HEK293 (cell line): ENCODE data around the gene RNF40.

Experiments
- GLIS1 ChIP-seq: fragments of 450-650 bp; formaldehyde crosslinking; IDR thresholded peaks from 2 replicates; pipeline ENCODE4 v1.5.1; 2016; ENCODE audit warnings: missing biosample characterization, missing genetic modification characterization
- HOXA7 ChIP-seq: sonication (generic); formaldehyde crosslinking; IDR thresholded peaks from 2 replicates; pipeline ENCODE4 v1.8.1; 2022; ENCODE audit warnings: missing genetic modification reagents, borderline replicate concordance
- MEIS1 ChIP-seq: sonication (generic); formaldehyde crosslinking; IDR thresholded peaks from 2 replicates; pipeline ENCODE4 v1.8.1; 2022; ENCODE audit warnings: missing genetic modification reagents, mild to moderate bottlenecking, borderline replicate concordance
- OVOL3 ChIP-seq: fragments of 450-650 bp; formaldehyde crosslinking; IDR thresholded peaks from 2 replicates; pipeline ENCODE4 v1.5.1; 2016; ENCODE audit warnings: missing biosample characterization, missing genetic modification characterization
- REST ChIP-seq: fragments of 450-650 bp; formaldehyde crosslinking; IDR thresholded peaks from 2 replicates; pipeline ENCODE4 v1.5.1; 2016; ENCODE audit warnings: missing biosample characterization, missing genetic modification characterization
- SALL2 ChIP-seq: fragments of 450-650 bp; formaldehyde crosslinking; IDR thresholded peaks from 2 replicates; pipeline ENCODE4 v1.5.0; 2017; ENCODE audit warnings: missing biosample characterization, mild to moderate bottlenecking, missing genetic modification characterization, borderline replicate concordance
- SCRT2 ChIP-seq: fragments of 450-650 bp; formaldehyde crosslinking; IDR thresholded peaks from 2 replicates; pipeline ENCODE4 v1.5.1; 2016; ENCODE audit warnings: missing biosample characterization, missing genetic modification characterization
- SETDB1 ChIP-seq: IDR thresholded peaks from one replicate; pipeline ENCODE4 v1.6.1; 2017; ENCODE audit warnings: mild to moderate bottlenecking, low read length, moderate library complexity, mixed read lengths; ENCODE audit not compliant: insufficient read length
- WT1 ChIP-seq: fragments of 450-650 bp; formaldehyde crosslinking; IDR thresholded peaks from 2 replicates; pipeline ENCODE4 v1.5.1; 2016; ENCODE audit warnings: missing biosample characterization, missing genetic modification characterization
- ZBTB48 ChIP-seq: fragments of 450-650 bp; formaldehyde crosslinking; IDR thresholded peaks from 2 replicates; pipeline ENCODE4 v1.5.1; 2016; ENCODE audit warnings: missing biosample characterization, missing genetic modification characterization
- ZFP37 ChIP-seq: fragments of 450-650 bp; formaldehyde crosslinking; IDR thresholded peaks from 2 replicates; pipeline ENCODE4 v1.5.1; 2016; ENCODE audit warnings: missing biosample characterization, missing genetic modification characterization
- ZNF138 ChIP-seq: fragments of 450-650 bp; formaldehyde crosslinking; IDR thresholded peaks from 2 replicates; pipeline ENCODE4 v1.5.1; 2016; ENCODE audit warnings: missing biosample characterization, missing genetic modification characterization, borderline replicate concordance
- ZNF157 ChIP-seq: fragments of 450-650 bp; formaldehyde crosslinking; IDR thresholded peaks from 2 replicates; pipeline ENCODE4 v1.5.1; 2016; ENCODE audit warnings: missing biosample characterization, missing genetic modification characterization
- ZNF16 ChIP-seq: fragments of 450-650 bp; formaldehyde crosslinking; IDR thresholded peaks from 2 replicates; pipeline ENCODE4 v1.5.1; 2016; ENCODE audit warnings: low read depth, missing biosample characterization, missing genetic modification characterization
- ZNF175 ChIP-seq: fragments of 450-650 bp; formaldehyde crosslinking; IDR thresholded peaks from 2 replicates; pipeline ENCODE4 v1.5.1; 2016; ENCODE audit warnings: missing biosample characterization, missing genetic modification characterization
- ZNF350 ChIP-seq: fragments of 450-650 bp; formaldehyde crosslinking; IDR thresholded peaks from 2 replicates; pipeline ENCODE4 v1.5.0; 2017; ENCODE audit warnings: missing biosample characterization, mild to moderate bottlenecking, missing genetic modification characterization
- ZNF391 ChIP-seq: fragments of 450-650 bp; formaldehyde crosslinking; IDR thresholded peaks from 2 replicates; pipeline ENCODE4 v1.5.1; 2016; ENCODE audit warnings: low read depth, missing biosample characterization, missing genetic modification characterization, borderline replicate concordance
- ZNF521 ChIP-seq: fragments of 450-650 bp; formaldehyde crosslinking; IDR thresholded peaks from 2 replicates; pipeline ENCODE4 v1.5.1; 2017; ENCODE audit warnings: missing biosample characterization, mild to moderate bottlenecking, missing genetic modification characterization
- ZNF555 ChIP-seq: fragments of 450-650 bp; formaldehyde crosslinking; conservative IDR thresholded peaks from 2 replicates; pipeline ENCODE4 v1.5.1; 2017; ENCODE audit warnings: missing biosample characterization, mild to moderate bottlenecking, missing genetic modification characterization, inconsistent platforms
- ZNF658 ChIP-seq: fragments of 450-650 bp; formaldehyde crosslinking; IDR thresholded peaks from 2 replicates; pipeline ENCODE4; 2016; ENCODE audit warnings: missing biosample characterization, missing genetic modification characterization
- ZNF747 ChIP-seq: fragments of 450-650 bp; formaldehyde crosslinking; IDR thresholded peaks from 2 replicates; pipeline ENCODE4 v1.5.1; 2016; ENCODE audit warnings: missing biosample characterization, missing genetic modification characterization
- ZNF791 ChIP-seq: fragments of 450-650 bp; formaldehyde crosslinking; IDR thresholded peaks from 2 replicates; pipeline ENCODE4 v1.5.1; 2016; ENCODE audit warnings: missing biosample characterization, missing genetic modification characterization
- ZXDB ChIP-seq: fragments of 450-650 bp; formaldehyde crosslinking; IDR thresholded peaks from 2 replicates; pipeline ENCODE4 v1.5.1; 2016; ENCODE audit warnings: missing biosample characterization, missing genetic modification characterization
- TF ChIP-seq, protein P1 (sequence below): fragments of 450-650 bp; formaldehyde crosslinking; IDR thresholded peaks from 2 replicates; pipeline ENCODE4 v1.5.1; 2016; ENCODE audit warnings: missing biosample characterization, missing genetic modification characterization
- TF ChIP-seq, protein P2 (sequence below): fragments of 450-650 bp; formaldehyde crosslinking; IDR thresholded peaks from 2 replicates; pipeline ENCODE4 v1.5.0; 2017; ENCODE audit warnings: missing biosample characterization, missing genetic modification characterization, borderline replicate concordance
- TF ChIP-seq, protein P3 (sequence below): fragments of 450-650 bp; formaldehyde crosslinking; IDR thresholded peaks from 2 replicates; pipeline ENCODE4 v1.5.1; 2016; ENCODE audit warnings: missing biosample characterization, missing genetic modification characterization
- TF ChIP-seq, protein P4 (sequence below): IDR thresholded peaks from 2 replicates; pipeline ENCODE4 v1.6.1; 2011; ENCODE audit warnings: mild to moderate bottlenecking, low read depth, low read length, borderline replicate concordance
- TF ChIP-seq, protein P5 (sequence below): fragments of 450-650 bp; IDR thresholded peaks from 2 replicates; pipeline ENCODE4 v1.5.1; 2018; ENCODE audit warnings: missing biosample characterization, mild to moderate bottlenecking, missing genetic modification characterization

Gene RNF40

DNA sequence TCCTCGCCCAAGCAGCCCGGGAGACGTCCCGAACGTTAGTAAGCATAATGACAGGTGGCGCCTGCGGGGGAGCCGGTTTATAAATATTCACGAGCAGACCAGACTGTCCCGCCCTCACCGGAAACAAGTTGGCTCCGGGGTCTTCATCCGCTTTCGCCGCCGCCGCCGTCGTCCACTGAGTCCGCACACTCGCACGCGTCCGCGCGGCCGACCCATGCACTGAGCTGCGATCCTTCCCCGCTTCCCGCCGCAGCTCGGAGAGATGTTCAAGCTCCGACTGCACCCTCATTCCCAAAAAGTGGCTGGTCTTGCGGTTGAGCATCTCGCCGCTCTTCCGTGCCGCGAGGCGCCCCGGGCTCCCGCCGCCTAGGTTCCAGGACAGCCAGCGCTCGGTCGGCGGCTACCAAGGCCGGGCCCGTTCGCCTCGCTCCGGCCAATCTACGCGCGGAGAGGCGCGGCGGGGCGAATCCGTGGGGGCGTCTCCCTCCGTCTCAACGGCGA is 645 bp upstream of the RNF40 start (continued):
- peak; percentile 63; the same call in 1 of the 2 replicates for TF ChIP-seq GLIS1 (tag by site-specific recombination)
- no peak for TF ChIP-seq ZNF157 (tag by site-specific recombination)
- TF ChIP-seq ZNF791 = no peak
- TF ChIP-seq ZFP37 (tag by site-specific recombination) = peak; percentile 63; the same call in 1 of the 2 replicates
- no peak for TF ChIP-seq ZNF350 (tag by site-specific recombination)
- TF ChIP-seq, protein P1, sequence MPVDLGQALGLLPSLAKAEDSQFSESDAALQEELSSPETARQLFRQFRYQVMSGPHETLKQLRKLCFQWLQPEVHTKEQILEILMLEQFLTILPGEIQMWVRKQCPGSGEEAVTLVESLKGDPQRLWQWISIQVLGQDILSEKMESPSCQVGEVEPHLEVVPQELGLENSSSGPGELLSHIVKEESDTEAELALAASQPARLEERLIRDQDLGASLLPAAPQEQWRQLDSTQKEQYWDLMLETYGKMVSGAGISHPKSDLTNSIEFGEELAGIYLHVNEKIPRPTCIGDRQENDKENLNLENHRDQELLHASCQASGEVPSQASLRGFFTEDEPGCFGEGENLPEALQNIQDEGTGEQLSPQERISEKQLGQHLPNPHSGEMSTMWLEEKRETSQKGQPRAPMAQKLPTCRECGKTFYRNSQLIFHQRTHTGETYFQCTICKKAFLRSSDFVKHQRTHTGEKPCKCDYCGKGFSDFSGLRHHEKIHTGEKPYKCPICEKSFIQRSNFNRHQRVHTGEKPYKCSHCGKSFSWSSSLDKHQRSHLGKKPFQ (tag by site-specific recombination) = 0 out of 2 replicates have a peak, but pooled peaks have one; percentile 25
- TF ChIP-seq MEIS1 (CRISPR knock-in tag) = no peak
- no peak for TF ChIP-seq OVOL3 (tag by site-specific recombination)
- TF ChIP-seq, protein P2, sequence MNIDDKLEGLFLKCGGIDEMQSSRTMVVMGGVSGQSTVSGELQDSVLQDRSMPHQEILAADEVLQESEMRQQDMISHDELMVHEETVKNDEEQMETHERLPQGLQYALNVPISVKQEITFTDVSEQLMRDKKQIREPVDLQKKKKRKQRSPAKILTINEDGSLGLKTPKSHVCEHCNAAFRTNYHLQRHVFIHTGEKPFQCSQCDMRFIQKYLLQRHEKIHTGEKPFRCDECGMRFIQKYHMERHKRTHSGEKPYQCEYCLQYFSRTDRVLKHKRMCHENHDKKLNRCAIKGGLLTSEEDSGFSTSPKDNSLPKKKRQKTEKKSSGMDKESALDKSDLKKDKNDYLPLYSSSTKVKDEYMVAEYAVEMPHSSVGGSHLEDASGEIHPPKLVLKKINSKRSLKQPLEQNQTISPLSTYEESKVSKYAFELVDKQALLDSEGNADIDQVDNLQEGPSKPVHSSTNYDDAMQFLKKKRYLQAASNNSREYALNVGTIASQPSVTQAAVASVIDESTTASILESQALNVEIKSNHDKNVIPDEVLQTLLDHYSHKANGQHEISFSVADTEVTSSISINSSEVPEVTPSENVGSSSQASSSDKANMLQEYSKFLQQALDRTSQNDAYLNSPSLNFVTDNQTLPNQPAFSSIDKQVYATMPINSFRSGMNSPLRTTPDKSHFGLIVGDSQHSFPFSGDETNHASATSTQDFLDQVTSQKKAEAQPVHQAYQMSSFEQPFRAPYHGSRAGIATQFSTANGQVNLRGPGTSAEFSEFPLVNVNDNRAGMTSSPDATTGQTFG (tag by site-specific recombination) = no peak
- no peak for TF ChIP-seq ZNF747 (tag by site-specific recombination)
- no peak for TF ChIP-seq SALL2
- TF ChIP-seq SETDB1 = no peak
- TF ChIP-seq, protein P3, sequence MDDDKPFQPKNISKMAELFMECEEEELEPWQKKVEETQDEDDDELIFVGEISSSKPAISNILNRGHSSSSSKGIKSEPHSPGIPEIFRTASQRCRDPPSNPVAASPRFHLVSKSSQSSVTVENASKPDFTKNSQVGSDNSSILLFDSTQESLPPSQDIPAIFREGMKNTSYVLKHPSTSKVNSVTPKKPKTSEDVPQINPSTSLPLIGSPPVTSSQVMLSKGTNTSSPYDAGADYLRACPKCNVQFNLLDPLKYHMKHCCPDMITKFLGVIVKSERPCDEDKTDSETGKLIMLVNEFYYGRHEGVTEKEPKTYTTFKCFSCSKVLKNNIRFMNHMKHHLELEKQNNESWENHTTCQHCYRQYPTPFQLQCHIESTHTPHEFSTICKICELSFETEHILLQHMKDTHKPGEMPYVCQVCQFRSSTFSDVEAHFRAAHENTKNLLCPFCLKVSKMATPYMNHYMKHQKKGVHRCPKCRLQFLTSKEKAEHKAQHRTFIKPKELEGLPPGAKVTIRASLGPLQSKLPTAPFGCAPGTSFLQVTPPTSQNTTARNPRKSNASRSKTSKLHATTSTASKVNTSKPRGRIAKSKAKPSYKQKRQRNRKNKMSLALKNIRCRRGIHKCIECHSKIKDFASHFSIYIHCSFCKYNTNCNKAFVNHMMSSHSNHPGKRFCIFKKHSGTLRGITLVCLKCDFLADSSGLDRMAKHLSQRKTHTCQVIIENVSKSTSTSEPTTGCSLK (tag by site-specific recombination) = no peak
- peak; percentile 86 for TF ChIP-seq ZXDB (tag by site-specific recombination)
- peak; percentile 65; the same call in 1 of the 2 replicates for TF ChIP-seq REST
- TF ChIP-seq ZBTB48 (tag by site-specific recombination) = no peak
- TF ChIP-seq, protein P4, sequence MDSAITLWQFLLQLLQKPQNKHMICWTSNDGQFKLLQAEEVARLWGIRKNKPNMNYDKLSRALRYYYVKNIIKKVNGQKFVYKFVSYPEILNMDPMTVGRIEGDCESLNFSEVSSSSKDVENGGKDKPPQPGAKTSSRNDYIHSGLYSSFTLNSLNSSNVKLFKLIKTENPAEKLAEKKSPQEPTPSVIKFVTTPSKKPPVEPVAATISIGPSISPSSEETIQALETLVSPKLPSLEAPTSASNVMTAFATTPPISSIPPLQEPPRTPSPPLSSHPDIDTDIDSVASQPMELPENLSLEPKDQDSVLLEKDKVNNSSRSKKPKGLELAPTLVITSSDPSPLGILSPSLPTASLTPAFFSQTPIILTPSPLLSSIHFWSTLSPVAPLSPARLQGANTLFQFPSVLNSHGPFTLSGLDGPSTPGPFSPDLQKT = no peak
- no peak for TF ChIP-seq WT1 (tag by site-specific recombination)
- TF ChIP-seq ZNF138 (tag by site-specific recombination) = no peak
- 0 out of 2 replicates have a peak, but pooled peaks have one; percentile 44 for TF ChIP-seq ZNF391 (tag by site-specific recombination)
- no peak for TF ChIP-seq ZNF521 (tag by site-specific recombination)
- TF ChIP-seq, protein P5, sequence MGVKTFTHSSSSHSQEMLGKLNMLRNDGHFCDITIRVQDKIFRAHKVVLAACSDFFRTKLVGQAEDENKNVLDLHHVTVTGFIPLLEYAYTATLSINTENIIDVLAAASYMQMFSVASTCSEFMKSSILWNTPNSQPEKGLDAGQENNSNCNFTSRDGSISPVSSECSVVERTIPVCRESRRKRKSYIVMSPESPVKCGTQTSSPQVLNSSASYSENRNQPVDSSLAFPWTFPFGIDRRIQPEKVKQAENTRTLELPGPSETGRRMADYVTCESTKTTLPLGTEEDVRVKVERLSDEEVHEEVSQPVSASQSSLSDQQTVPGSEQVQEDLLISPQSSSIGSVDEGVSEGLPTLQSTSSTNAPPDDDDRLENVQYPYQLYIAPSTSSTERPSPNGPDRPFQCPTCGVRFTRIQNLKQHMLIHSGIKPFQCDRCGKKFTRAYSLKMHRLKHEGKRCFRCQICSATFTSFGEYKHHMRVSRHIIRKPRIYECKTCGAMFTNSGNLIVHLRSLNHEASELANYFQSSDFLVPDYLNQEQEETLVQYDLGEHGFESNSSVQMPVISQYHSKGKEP (tag by site-specific recombination) = no peak
- TF ChIP-seq SCRT2 (tag by site-specific recombination) = 0 out of 2 replicates have a peak, but pooled peaks have one; percentile 40
- TF ChIP-seq ZNF555 = no peak
- no peak for TF ChIP-seq ZNF16
- no peak for TF ChIP-seq ZNF658
- no peak for TF ChIP-seq ZNF175 (tag by site-specific recombination)
- no peak for TF ChIP-seq HOXA7
